Measurements from ENCODE around the gene GRIA3.
"Not testable (repeated sequence)": the region's sequence is repeated elsewhere in the genome, so short reads cannot be mapped to it uniquely, and the experiment has no call there.

Gene GRIA3

DNA sequence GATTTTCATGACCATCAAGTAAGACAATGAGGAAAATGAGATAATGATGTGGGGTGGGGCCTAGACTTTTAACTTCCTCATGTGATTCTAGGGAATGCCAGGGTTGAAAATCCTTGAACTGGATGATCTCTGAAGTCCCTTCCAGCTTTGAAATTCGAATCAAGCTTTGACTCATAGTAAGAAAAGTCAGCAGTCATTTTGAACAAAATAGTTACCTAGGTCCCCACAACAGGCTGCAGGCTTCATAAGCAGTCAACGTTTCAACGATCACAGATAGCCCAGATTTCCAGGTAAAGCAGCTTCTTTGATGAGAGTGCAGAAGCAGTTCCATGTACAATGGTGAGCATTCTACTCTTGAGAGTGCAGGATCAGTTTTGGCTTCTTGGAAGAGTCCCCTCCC lies 93.7 kb downstream of the GRIA3 start:
- no peak for DNase-seq

DNA sequence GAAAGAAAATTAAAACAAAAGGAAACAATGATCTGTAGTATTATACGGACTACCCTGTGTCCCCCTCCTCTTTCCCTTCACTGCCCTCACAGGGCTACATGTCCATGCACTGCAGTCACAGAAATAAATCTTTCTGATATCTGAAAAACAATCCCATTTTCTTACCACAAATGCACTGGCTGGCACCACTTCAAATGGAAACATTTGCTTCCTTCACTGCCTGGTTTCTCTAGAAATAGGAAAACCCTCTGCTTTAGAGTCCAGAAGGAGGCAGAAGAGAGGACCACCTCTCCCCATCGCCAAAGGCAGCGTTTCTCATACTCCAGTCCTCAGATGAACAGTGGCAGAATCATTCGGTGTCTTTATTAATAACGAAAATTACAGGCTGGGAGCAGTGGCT lies 98.2 kb downstream of the GRIA3 start:
- no peak for DNase-seq

DNA sequence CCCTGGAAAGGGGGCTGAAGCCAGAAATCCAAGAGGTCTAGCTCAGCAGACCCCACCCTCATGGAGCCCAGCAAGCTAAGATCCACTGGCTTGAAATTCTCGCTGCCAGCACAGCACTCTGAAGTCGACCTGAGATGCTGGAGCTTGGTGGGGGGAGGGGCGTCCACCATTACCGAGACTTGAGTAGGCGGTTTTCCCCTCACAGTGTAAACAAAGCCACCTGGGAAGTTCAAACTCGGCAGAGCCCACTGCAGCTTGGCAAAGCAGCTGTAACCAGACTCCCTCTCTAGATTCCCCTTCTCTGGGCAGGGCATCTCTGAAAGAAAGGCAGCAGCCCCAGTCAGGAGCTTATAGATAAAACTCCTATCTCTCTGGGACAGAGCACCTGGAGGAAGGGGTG lies 99.3 kb downstream of the GRIA3 start:
- not testable (repeated sequence) for DNase-seq

DNA sequence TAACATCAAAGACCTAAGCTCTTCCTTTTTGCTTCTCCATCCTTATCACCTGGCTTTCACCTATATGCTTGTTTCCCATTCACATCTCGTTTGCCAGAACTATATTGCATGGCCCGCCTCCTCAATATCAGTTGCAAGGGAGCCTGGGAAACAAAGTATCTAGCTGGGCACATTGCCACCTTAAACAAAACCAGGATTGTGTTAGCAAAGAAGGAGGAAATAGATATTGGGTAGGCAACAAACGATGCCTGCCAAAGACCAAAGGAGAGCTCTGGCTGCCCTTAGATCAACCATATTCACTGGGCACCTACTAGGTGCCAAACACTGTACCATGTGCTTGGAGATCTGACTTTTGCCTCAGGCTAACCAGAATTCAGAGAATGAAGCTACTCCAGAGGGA lies 107.5 kb downstream of the GRIA3 start:
- DNase-seq: no peak

DNA sequence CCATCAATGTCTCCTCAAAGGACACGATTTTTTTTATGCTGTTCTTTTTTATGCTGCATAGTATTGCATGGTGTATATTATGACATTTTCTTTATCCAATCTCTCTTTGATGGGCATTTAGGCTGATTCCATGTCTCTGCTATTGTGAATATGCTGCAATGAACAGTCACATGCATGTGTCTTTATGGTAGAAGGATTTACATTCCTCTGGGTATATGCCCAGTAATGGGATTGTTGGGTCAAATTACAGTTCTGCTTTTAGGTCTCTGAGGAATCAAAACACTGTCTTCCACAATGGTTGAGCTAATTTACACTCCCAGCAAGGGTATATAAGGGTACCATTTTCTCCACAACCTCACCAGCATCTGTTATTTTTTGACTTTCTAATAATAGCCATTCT lies 113.9 kb downstream of the GRIA3 start:
- no peak for DNase-seq

DNA sequence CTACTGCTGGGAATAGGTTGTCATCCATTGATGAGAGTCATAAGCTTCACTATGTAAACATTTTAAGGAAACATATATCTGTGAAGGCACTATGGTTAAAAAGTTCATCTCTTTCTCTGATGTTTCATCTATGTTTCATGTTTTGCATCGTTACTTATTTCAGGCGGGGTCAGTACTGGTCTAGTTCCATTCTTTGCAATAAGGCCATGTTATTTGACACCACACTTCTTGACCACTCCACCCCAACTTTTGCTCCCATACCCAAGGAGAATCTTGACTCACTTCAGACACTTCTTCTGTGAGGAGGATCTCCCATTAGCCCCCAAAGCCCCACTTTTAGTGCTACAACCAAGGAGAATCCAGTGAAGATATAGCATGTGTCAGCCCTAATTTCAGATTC lies 119.4 kb downstream of the GRIA3 start:
- no peak for DNase-seq

DNA sequence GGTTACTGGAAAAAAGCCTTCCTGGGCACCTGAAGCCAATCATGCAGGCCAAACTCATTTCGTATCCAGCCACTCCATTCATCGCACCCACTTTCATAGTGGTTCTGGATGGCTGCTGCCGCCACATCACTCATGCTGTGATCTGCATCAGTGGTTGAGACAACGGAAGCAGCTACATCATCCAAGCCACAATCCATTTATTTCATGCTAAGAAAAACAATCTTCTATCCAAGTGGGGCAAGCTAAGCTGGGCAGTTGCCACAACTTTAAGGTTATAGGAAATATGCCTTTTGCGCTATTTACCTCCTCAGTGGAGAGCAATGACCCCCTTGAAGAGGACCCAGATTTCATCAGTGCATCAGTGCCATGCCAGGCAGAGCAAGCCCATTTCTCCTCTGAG lies 124.6 kb downstream of the GRIA3 start:
- DNase-seq: no peak

DNA sequence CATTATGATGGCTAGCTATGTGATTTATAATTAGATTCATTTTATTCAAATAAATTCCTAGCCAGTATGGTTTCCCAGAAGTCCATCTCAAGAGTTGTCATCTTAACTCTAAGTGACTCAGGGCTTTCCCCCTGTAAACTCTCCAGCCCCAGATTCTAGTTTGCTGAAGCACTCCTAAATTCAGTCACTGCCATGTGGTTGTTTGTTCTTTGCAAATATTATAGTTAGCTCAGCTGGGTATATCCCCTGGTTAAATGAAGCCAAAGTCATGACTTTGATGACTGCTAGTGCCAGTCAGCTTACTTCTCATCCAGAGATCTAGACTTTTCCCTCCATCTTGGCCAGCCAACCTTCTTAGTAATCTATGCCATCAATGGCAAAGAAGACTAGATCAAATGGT lies 126.0 kb downstream of the GRIA3 start:
- DNase-seq: no peak

DNA sequence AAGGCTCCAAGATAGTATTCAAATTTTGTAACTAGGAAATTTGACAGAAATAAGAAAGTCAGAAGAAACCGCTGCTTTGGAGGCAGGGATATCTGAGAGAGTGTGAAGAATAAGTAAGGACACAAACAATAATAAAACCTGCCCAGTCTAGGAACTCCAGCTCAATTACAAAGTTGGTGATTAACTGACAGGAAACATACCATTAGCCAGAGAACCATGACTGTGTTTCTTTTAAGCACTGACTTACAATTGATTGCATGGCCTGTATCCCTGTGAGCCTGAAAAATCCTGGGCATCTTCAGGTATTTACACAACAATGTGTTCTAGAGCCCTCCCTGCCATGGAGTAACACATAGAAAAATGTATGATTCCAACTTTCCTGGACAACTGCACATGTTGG lies 127.4 kb downstream of the GRIA3 start:
- no peak for DNase-seq

DNA sequence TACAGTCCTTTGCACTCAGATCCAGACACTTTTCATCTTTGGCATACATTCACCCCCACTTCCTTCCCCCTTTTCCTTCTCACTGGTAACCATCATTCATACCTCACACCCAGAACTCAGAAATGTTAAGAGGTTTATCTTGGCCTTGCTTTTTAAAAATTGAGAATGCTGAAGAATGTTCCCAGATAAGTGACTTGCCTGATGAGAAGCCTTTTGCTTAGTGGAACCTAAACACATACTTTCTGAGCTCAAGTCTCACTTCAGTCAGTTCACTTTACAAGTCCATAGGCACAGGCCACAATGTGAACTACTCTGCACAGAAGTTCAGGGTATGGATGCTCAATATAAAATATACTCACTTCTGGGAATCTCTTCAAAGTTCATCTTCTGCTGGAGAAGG lies 129.4 kb downstream of the GRIA3 start:
- DNase-seq: no peak

DNA sequence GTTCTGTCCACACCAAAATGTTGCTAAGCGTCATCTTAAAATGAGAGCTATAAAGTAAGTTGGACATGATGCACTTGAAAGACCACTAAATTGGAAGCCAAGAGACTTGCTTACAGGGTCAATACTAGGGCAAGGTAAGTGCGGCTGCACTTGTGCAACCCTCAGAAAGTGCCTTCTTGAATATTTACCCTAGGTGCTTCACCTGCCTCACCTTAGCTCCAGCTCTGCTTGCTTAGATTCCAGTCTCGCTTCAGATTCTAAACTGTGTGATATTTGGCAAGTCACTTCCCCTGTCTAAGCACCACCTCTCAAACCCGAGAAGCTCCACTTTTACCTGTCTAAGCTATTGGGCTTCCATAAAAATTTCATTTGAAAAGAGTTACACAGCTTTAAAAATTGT lies 136.5 kb downstream of the GRIA3 start:
- DNase-seq: no peak

DNA sequence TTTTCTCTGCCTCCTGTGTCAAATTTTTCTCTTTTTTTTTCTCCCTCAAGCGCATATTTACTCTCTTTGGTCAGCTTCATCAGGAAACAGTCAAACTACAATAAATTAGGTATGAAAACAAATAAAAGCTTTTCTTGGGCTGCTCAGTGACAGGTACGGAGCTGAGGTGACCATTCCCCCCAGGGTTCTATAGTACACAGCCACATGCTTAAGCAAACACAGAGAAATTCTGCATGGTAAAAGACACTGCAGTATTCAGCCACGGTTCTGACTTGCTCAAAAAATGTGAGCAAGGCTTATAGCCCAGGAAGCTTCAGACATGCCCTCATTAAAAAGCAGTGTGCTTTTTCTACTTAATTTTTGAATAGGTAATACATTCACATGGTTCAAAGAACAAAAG lies 138.5 kb downstream of the GRIA3 start:
- no peak for DNase-seq

DNA sequence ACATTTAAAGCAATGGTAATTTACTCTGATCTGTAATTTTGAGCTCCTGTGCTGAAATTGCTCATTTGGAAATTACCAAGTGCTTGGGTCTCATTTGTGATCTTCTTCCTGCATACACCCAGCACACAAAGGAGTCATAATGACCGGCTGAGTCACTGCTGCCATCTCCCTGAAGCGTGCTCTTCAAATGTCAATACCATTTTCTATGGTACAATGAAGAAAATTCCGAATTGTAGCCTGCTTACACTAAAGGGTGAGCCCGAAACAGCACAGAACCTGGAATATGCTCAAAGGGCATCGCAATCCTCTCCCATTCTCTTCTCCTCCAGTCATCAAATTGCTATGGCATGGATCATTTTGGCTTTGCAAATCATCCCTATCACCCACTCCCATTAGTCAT lies 140.5 kb downstream of the GRIA3 start:
- no peak for DNase-seq

DNA sequence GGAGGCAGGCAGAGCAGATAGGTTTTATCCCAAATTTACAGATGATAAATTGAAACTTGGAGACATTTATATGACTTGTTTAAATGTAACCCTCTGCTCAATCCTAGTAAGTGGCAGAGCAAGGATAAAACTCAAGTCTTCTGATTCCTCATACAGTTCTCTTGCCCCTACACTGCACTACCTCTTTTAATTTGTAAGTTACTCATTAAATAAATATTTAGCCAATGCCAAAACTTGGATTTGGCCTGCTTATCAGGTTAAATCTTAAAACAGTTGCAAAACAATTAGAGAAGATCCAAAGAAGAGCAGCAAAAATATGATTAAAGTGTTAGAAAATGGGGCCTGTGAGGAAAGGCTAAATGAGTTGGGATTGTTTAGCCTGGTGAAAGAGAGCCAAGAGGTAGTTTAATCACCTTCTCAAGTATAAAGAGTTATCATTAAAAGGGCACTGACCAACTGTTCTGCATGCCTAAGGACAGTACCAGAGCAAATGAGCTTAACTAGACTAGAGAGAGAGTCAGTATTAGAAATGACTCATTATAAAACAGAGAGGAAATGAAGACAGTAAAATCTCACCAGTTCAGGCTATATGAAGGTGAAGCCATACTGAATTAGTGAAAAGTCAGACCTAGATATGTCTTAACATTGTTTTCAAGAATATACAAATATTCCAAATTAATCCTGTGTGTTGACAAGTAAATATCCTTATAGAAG lies 146.3 kb downstream of the GRIA3 start:
- no peak for DNase-seq

DNA sequence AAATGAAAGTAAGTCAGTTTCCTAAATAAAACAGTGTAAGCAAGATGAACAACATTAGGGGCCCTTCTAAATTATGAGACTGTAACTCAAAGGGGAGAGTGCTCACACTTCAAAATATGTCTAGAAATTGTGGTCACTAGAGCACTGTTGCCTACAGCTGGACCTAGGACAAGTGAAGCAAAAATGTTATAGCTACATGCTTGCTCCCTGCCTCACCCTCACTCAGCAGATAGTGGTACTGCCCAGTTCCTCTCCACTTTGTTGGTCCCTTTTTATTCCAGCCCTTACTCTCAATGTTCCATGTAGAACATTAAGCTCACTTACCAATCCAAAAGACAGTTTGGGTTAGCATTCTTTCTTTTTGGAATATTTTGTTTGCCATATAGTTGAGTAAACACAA lies 147.3 kb downstream of the GRIA3 start:
- no peak for DNase-seq

DNA sequence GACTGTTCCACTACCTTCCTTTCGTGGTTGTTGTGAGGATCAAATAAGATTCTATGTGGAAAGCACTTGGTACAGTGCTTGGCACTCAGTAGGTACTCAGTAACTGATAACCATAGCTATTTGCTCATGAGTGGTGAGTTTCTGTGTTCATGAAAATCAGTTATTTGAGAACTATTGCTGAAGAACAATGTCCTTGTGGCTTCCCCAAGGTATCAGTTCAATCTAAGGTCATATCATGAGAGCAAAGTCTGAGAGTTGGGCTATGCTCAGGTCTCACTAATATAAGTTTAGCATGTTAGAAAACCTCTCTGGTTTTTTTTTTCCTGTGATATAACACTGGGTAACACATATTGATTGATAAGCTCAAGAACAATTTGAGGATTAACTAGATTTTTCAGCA lies 147.8 kb downstream of the GRIA3 start:
- DNase-seq: no peak

DNA sequence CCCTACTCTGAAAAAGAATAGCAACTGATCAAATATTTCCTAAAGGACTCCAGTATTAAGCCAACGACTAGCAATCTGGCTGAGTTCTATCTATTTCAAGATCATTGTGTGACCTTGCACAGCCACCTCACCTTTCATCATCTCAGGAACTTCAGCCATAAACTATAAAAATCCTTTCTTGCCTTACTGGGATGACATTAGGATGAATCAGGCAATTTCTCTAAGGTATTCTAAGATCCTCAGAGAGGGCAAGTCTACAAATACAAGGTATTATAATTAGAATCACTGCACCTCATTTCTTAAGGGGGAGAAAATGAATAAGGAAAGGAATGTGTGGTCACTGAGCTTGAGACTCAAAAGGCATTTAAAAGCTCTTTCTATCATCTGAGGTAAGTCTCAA lies 152.6 kb downstream of the GRIA3 start:
- DNase-seq: no peak

DNA sequence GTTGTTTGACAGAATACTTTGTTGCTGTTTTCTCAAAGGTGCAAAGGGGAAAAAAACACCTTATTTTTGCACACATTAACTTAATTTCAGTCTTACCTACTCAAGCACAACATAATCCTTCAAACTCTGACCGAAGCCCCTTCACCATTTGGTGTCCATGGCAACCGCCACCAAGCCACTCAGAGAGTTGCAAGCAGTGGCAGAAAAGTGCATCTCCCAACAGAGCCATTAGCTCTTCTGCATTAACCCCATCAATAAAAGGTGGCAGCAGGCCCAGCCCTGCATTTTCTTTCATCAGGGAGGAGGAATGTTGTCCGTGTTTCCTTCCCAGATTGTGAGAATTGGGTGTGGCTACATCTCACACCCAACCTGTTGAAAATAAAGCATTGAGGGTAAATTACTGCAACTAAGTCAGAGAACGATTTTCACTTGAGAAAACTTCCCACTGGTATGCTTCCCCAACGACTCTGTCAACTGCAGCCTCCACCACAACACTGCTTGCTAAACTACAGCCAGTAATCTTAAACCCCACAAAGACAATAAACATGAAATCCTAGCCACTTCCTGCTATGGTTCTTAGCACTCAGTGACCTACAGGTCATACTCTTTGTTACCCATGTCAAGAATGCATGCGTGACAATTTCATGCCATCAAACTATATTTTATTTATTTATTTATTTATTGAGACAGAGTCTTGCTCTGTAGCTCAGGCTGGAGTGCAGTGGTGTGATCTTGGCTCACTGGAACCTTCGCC lies 154.0 kb downstream of the GRIA3 start:
- no peak for DNase-seq

DNA sequence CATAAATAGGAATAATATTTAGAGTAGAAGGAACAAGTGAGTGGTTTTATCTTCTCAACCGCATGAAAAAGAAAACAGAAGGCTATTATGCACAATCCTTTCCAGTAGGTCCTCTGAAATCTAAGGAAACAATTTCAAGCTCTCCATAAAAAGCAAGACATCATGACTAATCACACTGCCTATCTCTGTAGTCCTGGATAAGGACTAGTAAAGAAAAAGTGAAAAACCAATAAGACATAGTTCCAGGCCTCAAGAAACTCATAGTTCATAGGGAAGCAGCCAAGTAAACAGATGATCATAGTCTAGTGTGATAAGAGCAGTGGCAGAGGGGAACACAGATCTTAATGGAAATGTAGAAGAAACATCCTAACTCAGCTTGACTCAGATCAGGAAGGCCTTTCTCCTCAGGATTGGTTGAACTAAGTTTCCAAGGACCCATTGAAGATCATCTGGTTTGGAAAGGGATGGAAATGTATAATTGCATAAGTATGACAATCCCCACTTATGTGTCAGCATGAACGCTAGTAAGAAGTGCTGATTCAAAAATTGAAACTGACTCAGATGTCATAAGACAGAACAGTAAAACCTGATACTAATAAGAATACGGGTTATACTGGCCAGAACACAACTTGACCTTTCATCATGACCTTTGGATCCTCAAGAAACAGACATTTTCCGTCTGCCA lies 155.3 kb downstream of the GRIA3 start:
- DNase-seq: no peak

DNA sequence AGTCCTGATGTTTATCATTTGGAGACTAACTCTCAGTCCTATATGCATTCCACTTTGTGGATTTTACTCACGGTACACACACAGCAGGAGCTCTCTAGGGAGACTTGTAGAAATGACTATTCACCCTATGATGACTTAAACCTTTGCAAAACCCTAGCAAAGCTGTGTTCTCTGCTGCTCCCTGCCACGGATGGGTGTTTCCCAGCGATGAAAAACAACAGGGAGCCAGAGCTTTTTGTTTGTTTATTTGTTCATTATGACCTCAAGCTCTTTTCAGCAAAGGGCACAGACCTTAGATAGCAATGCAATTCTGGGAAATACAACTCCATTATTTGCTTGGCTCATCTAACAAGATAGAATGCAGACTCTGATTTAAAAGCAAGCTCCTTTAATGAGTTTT lies 156.6 kb downstream of the GRIA3 start:
- DNase-seq: no peak

DNA sequence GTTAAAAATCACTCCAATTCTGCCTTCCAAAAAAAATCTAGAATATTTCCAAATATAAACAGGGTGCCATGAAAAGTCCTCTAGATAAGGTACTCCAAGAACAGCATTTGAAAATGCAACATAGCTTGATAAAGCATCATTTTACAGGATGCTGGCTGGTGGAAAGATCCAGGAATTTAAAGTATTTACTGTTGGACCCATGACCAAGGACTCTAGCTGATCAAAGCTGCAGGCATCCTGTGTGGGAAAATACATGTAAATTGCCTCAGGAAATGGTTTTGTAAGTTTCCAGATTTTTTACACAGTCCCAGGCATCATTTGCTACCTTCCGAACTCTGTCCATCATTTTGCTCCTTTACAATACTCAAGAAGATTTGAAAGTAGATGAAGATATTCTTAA lies 164.4 kb downstream of the GRIA3 start:
- no peak for DNase-seq

DNA sequence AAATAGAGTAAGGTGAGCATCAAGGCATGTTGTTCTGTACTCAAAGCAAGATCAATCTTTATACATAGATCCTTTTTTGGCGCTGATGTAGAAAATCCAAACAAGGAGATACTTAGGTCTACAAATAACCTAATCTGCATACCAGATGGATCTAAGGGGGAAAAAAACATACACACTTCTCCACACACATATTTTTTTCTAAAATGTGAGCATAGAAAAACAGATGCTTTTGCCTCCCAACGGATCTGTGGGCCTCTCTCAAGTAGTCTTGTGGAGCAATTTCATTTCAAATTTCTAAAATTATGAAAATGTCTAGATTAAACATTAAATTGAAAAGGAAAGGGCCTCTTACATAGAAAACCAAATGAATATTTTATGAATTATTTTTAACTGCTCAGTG lies 166.1 kb downstream of the GRIA3 start:
- no peak for DNase-seq

DNA sequence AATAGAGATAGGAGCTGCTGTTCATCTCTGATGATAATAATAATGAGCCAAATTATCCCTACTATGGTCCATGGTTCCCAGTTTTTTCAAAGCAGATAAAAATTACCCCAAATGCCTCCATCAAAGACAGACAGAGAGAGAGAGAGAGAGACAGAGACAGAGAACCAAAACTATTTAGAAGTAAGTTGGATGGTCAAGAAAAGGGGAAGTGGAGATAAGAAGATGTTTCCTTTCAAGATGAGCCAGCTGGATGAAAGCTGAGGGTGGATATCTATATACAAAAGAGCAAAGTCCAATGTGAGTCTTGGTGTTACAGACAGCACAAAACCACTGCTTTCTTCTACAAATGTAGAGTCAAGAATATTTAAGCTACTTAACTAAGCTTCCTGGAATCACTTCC lies 173.9 kb downstream of the GRIA3 start:
- DNase-seq: no peak

DNA sequence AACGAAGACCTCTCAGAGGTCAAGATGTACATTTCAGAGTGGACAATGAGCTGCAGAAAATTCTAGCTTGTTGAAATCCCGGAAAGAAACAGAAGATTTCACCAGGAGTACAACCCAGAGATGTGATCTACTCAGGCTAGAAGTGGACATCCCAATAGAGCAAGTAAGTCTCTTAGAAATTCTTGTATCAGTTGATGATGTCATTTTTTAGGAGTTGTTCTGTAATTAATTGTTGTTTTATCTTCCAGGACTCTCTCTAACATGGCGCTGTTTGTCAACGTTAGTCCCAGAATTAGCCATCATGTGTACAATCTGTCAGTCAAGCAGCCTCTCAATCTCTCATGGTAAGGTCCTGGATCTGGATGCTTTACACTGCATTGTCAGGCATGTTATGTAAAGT lies 174.4 kb downstream of the GRIA3 start:
- DNase-seq: no peak

Data from NCI-H1048 (cell line).